GM21423 (cell line): ENCODE measurements around the gene ARRB1.
A peak's percentile ranks its signal among the peaks of the same experiment; 100 is the strongest.
"Not testable (repeated sequence)": the region's sequence is repeated elsewhere in the genome, so short reads cannot be mapped to it uniquely, and the experiment has no call there.

Experiments
- ATAC-seq: cut with Tn5 transposase; IDR thresholded peaks from one replicate; pipeline ENCODE4 v1.9.1; 2021; ENCODE audit warnings: mild to moderate bottlenecking, moderate library complexity; ENCODE audit not compliant: unreplicated experiment

The ARRB1 gene

DNA sequence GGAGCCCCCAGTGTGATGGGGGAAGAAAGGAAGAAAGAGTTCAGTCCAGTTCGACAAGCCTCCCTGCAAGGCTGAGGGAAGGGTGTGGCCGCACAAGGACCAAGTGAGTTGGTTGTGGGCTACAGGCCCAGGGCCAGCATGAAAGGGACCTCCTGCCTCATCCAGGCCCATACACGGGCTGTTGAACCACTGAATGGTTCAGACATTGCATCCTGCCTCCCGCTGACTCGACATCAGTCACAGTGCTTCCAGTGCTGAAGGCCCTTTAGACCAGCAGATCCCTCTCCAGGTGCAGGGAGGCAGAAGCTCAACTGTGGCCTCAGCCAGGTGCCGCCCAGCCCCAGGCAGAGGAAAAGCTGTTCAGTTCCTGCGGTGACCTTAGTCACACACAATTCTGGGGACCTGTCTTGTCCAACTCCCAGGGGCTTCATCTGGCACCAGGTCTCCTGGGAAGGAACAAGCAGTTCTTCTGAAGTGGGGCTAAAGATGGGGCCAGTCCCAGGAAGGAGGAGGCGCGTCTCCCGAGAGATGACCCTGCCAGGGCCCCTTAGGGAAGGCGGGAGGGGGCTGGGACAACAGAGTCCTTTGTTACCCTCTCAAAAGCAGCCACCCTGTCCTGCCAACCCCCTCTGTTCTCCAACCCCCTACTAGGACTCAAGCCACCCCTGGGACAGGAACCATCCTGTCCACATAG lies 6.6 kb downstream of the ARRB1 start:
- ATAC-seq, result no peak

DNA sequence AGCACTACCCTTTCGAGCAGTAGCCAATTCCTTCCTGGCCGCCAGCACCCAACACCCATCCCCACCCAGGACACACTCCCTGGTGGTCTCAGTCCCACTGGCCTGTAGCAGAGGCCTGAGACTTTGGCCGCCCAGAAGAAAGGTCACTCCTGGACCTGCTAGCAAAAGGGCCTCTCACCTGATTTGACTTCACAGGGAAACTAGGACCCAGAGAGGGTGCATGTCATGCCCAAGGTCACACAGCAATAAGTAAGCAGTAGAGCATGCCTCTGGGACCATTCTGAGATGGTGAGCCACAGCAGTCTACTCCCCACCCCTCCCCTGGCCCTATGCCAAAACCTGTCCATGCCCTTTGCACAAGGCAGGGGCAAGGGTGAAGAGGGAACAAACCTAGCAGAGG lies 7.3 kb downstream of the ARRB1 start:
- ATAC-seq, result no peak

DNA sequence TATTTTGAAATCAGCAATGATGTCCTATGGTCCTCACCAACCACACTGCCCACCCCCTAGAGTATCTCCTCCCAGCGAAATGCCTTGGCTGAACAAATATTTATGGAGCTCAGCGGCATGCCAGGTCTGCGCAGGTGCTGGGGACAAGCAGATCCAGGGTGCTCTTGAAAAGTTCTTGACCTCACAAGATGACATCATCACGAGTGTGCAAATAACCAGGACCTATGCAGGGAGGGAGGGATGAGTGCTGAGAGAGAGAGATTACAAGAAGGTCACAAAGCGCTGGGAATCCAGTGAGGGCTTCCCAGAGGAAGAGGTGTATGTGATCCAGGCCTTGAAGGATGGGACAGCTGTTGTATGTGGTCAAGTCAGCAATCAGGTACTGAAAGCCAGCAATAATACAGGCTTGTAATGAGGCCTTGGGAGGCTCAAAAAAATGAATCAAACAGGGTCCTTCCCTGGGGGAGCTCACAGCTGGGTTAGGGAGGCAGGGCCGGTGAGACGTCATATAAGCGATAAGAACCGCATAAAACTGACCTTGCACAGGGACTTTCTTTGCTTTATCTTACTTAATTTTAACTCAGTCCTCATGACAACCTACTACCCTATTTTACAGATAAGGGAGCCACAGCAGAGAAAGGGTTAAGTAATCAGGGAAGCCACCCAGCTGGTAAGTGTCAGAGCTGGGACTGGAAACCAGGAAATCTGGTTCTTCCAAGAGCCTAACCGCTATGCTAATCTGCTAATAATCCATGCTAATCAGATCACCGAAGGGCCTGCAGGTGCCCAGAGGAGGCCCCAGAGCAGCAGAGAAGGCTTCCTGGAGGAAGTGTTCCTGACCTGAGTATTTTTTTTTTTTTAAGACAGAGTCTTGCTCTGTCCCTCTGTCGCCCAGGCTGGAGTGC lies 8.2 kb downstream of the ARRB1 start:
- ATAC-seq, result no peak

DNA sequence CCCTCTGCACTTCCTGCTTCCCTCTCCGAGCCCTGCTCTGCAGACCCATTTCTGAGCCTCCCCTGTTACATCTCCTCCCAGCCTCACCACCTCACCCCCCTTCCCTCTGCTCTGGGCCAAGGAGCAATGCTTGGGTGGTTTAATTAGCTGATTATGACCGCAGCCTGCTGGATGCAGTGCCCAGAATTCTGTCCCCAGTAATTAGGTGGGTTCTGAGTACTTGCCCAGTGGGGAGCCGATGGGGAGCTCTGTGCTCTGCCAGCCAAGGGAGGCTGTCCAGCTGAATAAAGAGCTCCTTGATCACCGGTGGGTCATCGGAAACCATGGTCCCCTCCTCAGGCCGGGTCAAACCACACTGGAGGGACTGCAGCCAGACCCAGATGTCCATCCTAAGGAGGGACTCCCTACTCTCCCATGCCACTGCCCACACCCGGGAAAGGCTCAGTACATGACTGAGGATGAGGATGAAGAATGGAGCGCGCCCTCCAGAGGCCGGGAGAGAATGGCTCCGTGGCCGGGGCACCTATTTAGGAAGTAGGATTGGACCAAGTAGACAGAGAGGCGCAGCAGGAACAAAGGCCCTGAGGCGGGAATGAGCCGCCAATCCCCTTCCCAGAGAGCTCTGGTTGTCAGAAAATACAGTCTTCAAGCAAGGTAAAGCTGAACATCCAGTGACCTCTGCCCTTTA lies 9.1 kb downstream of the ARRB1 start:
- no peak for ATAC-seq

DNA sequence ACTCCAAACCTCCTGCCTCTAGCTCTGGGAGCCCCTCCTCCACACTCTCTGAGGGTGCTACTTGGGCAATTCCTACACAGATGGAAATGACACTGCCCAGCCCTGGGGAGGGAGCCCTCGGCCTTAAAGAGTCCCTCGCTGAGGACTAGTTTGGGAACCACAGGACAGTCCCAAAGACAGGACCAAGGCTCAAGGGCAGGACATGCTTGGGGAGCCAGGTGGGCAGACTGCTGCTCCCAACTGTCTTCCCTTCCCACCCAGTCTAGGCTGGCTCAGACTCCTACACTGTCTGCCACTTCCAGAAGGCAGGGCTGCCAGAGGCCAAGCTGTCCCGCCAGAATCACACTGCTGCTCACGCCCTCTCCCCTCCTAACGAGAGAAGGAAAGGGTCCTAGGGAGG lies 9.8 kb downstream of the ARRB1 start:
- no peak for ATAC-seq

DNA sequence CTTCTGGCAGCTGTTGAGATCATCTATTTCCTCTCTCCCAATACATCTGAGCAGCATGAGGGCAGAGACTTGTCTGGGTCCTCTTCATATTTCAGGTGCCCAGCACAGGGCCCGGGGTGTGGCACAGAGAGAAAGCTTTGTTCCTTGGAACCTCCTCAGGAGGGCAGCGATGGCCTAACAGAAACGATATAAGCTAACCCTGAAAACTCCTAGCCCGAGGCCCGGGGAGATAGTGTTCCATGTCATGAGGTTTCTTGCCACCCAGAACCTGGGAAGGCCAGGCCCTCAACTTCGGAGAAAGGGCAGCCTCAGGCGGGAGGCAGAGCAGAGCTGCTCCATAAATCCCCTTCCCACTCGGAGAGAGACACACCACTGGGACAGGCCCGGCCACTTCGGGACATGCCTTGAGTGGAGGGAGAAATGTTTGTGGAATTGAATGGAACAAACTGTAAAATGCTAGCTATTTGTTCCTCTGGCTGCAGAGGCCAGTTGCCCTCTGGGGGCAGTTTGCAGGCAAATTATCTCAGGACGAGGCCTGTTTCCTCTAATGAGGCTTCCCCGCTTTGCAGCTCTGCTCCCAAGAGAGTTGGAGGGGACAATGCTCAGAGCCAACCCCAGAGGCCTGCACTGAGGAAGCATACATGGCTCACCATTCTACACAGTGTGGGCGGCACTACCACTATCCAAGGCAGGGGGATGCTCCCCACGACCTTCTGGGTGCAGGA lies 11.6 kb downstream of the ARRB1 start:
- ATAC-seq, result peak; percentile 41

DNA sequence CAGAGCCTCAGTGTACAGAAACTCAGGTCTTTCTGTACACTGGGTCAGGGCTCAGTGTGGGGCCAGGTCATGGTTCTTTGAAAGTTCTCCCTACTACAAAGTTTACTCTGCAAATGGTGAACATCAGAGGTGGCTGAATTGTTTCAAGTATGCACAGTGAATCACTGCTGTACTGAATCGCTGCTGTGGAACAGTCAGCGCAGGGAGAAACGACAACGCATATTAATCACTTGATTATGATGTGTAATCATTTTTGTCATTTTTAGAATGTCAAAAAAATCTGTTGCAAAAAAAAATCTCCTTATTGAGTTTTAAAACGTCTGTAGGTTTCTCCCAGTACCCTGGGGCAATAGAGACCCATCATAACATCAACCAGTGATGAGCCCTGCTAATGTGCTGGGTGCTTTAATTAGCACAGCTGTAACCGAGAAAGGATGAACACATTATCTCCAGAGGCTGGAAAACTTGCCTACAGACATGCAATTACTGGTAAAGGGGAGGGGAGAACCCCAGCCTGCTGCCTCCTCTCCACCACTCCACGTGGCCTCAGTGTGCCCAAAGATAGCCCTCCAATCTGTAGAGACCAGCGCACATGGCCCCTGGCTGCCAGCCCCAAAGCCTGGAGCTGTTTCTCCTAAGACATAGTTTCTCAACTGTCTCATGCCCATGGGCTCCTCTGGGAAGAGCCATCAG lies 12.8 kb downstream of the ARRB1 start:
- no peak for ATAC-seq

DNA sequence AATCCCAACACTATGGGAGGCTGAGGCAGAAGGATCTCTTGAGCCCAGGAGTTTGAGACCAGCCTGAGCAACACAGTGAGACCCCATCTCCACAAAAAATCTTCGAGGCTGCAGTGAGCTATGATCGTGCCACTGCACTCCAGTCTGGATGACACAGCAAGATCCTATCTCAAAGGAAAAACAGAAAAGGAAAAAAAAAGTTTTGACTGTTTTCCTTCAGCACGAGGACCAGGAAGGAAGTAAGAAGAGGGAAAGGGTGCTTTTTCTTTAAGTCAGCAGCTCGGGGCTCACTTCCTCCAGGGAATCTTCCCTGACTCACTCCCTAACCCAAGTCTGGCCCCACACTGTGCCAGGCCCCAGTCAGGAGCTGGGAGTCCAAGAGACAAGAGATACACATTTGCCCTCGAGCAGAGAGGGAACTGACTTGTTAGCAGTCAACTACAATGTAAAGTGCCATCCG lies 14.2 kb downstream of the ARRB1 start:
- ATAC-seq, result no peak

DNA sequence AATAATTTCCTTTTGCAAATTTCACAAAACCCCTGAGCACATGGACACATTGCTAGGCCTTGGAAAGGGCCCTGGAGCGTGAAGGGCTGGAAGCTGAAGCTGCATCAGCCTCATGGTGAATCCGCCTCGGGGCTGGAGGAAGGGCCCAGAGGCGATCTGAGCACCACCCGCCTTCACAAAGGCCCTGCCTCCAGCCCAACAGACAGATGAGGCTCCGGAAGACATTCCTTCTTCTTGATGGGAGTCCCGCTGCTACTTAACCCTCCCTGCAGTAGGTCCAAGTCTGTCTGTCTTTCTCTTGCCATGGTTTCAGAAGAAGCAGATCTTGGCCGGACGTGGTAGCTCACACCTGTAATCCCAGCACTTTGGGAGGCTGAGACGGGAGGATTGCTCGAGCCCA lies 16.5 kb downstream of the ARRB1 start:
- no peak for ATAC-seq

DNA sequence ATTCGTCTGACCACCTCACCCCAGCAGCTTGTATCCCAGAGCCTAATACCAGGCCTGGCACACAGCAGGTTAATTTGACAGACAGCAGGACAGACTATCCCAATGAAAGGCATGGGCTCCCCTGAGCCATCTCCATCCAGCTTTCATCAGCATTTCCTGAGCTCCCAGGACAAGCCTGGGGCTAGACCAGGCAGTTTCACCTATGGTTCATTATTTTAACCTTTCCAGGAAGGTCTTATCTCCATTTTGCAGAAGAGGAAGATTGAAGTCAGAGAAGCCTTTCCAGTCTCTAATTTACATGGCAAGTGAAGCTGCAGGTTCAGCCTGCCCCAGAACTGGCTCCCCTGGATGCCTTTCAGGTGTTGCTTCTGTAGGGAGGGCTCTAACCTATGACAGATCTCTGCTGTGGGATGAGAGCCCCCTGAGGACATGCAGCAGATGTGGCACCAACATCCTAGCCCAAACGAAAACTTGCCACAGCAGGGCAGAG lies 17.0 kb downstream of the ARRB1 start:
- ATAC-seq, result no peak

DNA sequence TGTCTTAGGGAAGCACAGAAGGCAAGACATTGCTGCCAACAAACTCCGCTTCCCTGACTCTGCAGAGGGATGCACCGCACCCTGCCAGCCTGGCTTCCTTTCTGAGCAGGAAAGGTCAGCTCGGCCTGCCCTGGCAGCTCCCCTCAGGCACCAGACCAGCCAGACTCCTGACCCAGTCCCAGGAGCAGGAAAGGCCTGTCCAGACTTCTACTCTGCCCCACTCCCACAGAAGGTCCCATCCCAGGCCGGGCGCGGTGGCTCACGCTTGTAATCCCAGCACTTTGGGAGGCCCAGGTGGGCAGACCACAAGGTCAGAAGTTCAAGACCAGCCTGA lies 17.7 kb downstream of the ARRB1 start:
- ATAC-seq, result no peak

DNA sequence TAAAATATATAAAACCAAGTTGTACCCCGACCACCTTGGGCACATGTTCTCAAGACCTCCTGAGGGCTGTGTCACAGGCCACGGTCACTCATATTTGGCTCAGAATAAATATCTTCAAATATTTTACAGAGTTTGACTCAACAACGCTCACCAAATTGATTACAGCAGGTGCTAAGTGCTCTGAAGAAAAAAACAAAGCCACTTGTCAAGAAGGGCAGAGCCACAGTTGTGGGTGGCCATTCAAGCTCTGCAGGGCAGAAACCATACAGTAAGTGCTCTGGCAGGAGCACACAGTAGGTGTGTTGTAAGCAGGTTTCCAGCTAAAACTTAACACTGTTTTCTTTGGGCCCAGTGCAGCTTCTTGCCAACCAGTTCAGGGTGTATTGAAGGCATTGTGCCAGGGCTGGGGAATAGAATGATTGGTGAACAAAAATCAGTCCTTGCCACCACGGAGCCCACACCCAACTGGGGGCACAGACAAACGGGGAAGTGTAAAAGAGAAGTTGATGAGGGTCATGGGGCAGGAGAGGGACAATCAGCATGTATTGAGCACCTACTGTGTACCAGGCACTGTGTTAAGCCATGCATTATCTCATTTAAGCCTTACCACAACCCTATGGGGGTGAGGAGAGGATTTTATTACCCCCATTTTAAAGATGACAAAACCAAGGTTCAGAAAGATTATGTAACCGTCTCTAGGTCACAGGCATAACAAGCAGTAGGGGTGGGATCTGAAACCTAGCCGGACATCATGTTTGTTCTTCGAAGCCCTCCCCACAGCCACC lies 18.2 kb downstream of the ARRB1 start:
- ATAC-seq, result no peak

DNA sequence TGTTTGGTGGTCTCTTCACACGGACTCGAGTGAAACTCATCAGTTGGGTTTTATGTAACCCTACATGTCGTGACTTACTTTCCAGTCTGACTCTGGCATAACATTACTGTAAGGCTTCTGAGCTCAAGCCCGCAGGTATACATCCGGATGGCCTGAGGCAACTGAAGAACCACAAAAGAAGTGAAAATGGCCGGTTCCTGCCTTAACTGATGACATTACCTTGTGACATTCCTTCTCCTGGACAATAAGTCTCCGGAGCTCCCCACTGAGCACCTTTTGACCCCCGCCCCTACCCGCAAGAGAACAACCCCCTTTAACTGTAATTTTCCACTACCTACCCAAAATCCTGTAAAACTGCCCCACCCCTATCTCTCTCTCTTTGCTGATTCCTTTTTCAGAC lies 19.7 kb downstream of the ARRB1 start:
- ATAC-seq, result not testable (repeated sequence)

DNA sequence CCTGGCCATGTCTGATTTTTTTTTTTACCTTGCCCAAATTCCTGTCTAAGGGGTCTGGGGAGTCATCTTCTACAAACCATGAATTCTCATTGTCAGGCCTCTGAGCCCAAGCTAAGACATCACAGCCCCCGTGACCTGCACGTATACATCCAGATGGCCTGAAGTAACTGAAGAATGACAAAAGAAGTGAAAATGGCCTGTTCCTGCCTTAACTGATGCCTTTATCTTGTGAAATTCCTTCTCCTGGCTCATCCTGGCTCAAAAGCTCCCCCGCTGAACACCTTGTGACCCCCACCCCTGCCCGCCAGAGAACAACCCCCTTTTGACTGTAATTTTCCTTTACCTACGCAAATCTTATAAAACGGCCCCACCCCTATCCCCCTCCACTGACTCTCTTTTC lies 20.2 kb downstream of the ARRB1 start:
- not testable (repeated sequence) for ATAC-seq

DNA sequence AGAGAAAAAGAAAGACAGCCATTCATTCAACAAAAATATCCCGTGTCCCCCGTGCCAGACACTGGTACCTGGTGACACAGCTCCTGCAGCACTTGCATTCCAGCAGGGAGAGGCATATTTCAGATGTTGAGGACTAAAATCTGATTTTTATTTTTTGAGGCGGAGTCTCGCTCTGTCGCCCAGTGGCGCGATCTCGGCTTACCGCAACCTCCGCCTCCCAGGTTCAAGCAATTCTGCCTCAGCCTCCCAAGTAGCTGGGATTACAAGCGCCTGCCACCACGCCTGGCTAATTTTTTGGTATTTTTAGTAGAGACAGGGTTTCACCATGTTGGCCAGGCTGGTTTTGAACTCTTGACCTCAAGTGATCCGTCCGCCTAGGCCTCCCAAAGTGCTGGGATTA lies 20.6 kb downstream of the ARRB1 start:
- not testable (repeated sequence) for ATAC-seq

DNA sequence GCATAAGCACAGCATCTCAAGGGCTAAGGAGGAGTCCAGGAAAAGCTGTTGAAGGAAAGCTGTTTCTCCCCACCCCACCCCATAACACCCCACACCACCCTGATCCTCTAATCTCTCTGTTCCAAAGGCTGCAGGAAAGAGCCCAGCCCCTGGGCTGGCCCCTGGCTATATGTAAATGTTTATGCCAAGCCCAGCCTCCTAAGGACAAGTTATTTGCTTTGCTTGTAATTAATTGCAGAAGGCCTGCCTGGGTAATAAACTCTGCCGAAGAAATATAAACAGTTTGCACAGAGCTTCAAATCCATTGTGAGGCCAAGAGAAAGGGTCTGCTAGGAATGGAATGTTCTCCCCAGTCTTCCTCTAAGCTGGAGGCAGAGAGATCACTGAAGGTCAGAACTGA lies 21.2 kb downstream of the ARRB1 start:
- ATAC-seq, result no peak

DNA sequence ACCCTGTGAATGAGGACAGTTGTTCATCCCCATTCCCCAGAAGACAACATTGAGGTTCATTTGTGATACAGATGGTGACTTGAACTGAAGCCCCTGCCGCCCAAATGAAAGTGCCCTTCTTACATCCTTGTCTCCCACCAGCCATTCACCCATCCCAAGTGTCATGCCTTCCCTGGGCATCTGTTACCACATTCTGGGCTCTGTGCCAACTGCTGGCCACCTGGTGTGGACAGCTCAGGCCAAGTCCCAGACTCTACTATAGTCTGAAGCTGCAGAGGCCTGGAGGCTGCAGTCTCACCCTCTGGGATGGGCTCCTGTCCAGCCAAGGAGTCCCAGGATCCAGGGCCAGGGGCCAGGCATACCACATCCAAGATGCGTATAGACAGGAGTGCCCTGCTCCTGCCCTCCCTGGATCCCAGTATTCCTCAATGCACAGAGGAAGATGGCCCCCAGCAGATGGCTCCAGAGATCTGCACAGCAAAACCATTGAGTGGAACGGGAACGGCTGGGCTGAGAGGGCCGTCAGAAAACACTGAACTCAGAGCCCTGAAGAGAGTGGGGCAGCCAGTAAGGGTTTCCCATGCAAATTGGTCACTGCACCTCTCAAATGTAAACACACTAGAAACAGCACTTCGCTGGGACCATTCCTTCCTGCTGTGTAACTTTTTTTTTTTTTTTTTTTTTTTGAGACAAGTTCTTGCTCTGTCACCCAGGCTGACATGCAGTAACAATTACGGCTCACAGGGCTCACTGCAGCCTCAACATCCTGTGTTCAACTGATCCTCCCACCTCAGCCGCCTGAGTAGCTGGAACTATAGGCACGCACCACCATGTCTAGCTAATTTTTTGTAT lies 22.8 kb downstream of the ARRB1 start:
- ATAC-seq, result peak; percentile 71

DNA sequence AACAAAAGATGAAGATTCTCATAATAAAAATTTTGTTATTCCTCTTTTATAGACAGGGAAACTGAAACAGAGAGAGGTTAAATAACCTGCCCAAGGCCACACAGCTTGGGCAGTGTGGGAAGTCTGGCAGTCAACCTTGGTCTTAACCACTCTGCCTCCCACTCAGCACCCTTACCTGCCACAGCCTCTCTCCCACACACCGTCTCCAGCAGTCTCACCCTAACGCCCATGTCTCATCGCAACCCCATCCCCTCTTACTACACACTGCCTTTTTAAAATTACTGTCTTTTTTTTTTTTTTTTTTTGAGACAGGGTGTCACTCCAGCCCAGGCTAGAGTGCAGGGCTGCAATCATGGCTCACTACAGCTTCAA lies 25.0 kb downstream of the ARRB1 start:
- no peak for ATAC-seq
